Measurements from ENCODE around the gene HNRNPH1.
A peak's percentile ranks its signal among the peaks of the same experiment; 100 is the strongest.

HNRNPH1 gene

DNA sequence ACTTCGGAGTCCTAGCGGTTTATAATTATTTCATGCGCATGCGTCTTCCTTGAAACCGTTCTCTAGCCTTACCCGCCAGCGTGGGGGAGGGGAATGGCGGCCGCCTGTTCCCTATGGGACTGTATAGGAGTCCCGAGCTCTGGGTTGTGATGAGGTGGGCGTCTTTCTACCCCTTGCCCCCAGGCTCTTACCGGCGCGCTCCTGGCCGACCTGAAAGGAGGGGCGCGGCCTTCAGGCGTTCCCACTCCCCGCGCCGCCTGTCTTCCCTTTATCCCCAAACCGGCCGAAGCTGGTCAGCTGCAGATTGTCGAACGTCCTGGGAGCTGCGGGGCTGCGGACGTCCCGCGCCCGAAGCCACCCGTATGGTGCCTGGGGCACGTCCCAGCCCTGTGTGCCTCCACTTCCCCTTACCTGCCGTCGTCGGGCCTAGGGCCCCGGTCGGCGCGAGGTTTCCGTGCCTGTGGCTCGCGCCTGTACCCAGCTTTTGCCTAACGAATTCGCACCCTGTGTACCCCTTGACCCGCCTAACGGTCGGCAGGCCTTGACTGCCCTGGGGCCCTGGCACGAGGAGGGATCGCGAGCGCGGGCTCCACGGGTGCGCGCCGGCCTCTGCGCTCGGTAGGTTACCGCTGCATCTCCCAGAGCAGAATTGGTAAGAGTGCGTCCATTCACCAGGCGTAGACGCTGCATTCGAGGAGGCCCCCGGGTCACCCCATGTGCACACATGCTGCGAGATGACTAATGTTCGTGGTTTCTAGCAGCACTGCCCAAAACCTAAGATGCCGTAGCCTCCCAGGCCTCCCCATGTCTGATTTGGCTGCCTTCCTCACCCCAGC is 653 bp upstream of the HNRNPH1 start:
- DNase-seq (ENCODE audit: low read depth in 2 of 2) = peak; percentile 28 to 54

DNA sequence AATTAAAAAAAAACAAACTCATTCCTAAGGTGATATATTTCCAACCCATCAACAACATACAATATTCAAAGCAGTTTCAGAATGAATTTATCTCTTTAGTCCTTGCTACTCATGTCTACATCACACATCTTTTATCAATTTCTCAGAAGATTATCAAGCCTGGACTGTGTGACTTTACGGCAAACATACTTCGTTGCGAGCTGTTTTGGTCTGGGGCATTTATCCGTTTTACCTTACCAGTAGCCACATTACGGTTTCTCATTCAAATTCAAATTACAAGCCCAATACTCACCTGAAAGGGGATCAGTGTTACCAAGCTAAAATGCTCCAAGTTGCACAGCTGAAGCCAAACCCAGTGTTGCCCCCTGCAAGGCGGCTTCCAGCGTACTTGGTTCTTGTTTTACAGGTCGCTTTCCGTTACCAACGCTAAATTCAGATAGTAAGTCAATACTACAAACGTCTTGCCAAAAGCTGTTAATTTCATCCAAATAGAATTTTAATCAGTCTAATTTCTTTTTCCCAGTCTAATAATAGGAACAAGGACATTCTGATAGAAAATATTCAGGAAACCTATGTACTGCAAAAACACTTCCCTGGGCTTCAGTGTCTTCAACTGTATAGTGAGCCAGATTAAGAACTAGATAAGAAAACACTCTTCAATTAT is 1.8 kb downstream of the HNRNPH1 start:
- DNase-seq (ENCODE audit: low read depth in 2 of 2) = no peak

GRCh38 chr5:179620703-179621350 is 2.6 kb downstream of the HNRNPH1 start:
- DNase-seq (ENCODE audit: low read depth in 2 of 2) = no peak

DNA sequence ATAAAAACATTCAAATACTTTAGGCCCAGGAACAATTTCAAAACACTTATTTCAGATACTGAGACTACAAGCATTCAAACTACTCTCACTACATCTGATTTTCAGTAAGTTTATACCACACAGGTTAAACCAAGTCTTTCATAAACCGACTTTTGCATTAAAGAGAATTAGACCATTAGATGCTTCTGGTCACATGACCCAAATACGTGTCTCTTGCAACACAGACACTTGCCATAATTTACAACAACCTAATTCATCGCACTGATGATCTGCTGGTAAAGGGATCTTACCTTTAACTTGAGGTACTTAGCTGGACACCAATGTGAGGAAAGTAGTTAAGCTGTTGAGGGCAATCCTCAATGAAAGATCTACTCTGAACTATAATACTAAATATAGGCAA is 3.2 kb downstream of the HNRNPH1 start:
- no peak for DNase-seq (ENCODE audit: low read depth in 2 of 2)

- DNase-seq (ENCODE audit: low read depth in 2 of 2) = no peak
Observed at GRCh38 chr5:179619776-179620175, 3.7 kb downstream of the HNRNPH1 start.

- no peak for DNase-seq (ENCODE audit: low read depth in 2 of 2)
Observed at GRCh38 chr5:179618923-179619554, 4.4 kb downstream of the HNRNPH1 start.

DNA sequence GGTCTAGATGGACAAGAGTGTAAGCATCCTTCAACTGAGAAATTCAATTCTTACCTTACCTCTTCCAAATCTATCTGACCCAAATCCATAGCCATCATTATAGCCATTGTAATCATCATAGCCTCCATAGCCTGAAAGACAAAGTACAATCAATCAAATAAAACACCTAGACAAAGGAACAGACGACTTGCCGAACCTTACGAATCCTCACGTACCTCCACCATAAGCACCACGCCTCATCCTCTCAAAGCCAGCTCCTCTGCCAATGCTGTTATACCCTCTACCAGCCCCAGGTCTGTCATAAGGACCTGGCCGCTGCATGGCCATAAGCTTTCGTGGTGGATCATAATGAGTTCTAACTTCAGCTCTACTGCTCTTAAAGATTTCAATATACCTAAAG is 5.5 kb downstream of the HNRNPH1 start:
- no peak for DNase-seq (ENCODE audit: low read depth in 2 of 2)

DNA sequence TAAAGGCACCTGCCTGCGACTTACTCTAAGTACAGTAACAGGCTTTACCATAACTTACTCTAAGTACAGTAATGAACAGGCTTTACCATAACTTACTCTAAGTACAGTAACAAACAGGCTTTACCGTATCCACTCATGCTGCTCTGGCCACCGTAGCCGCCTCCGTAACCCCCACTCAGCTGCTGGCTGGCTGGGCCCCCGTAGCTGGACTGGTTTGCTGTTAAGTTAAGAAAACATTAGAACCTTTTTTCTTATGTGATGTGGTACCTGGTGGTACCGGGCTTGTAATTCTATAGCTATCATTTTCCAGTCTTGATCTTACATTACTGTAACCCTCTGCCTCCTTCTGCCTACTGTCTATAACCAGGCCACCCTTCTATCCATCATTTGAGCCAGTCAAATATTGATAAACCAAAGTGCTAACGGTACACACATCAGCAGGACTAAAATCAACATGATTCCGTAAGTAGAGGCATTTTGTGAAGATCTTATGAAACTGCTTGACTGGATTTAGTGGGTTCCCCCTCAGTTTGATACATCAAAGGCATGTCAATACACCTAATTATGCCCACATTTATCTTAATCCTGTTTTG is 7.4 kb downstream of the HNRNPH1 start:
- no peak for DNase-seq (ENCODE audit: low read depth in 2 of 2)

- DNase-seq (ENCODE audit: low read depth in 2 of 2) = no peak
Observed at GRCh38 chr5:179615203-179615602, 8.3 kb downstream of the HNRNPH1 start.

GRCh38 chr5:179614745-179615144 is 8.7 kb downstream of the HNRNPH1 start:
- DNase-seq (ENCODE audit: low read depth in 2 of 2) = no peak

- no peak for DNase-seq (ENCODE audit: low read depth in 2 of 2)
Observed at GRCh38 chr5:179613460-179614071, 9.9 kb downstream of the HNRNPH1 start.

DNA sequence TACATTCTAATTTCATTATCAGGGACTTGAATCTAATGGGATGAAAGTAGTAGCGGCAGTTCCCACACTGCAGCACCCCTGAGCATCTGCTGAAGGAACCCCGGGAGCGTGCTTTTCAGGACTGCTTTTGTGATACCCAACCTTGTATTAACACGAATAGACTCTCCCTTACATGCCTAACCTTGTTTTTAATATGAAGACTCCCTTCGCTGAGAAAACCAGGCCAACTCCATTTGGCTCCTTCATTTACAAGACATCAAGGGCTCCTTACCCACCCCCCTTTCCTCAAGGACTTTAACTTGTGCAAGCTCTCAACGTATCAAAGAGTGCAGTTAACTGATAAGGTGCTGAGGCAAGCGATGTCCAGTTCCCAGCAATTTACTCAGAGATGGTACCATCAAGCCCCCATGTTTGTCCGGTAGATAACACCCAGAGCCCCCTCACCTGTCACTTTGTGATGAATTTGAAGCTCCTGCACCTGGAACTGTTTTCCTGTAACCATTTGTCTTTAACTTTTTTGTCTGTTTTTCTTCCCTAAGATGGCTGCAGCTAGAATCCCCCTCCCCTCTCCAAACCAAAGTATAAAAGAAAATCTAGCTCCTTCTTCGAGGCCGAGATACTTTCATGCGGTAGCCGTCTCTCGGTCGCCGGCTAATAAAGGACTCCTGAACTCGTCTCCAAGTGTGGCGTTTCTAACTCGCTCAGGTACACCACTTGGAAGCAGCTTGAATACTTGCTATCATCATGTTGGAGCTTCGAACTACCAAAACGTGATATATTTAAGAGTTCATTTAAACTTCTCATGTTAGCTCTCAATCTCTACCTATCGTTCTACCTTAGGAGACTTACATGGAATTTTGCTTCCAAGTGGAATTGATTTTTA is 10.7 kb downstream of the HNRNPH1 start:
- no peak for DNase-seq (ENCODE audit: low read depth in 2 of 2)

GRCh38 chr5:179610903-179611265 is 12.6 kb downstream of the HNRNPH1 start:
- no peak for DNase-seq (ENCODE audit: low read depth in 2 of 2)

DNA sequence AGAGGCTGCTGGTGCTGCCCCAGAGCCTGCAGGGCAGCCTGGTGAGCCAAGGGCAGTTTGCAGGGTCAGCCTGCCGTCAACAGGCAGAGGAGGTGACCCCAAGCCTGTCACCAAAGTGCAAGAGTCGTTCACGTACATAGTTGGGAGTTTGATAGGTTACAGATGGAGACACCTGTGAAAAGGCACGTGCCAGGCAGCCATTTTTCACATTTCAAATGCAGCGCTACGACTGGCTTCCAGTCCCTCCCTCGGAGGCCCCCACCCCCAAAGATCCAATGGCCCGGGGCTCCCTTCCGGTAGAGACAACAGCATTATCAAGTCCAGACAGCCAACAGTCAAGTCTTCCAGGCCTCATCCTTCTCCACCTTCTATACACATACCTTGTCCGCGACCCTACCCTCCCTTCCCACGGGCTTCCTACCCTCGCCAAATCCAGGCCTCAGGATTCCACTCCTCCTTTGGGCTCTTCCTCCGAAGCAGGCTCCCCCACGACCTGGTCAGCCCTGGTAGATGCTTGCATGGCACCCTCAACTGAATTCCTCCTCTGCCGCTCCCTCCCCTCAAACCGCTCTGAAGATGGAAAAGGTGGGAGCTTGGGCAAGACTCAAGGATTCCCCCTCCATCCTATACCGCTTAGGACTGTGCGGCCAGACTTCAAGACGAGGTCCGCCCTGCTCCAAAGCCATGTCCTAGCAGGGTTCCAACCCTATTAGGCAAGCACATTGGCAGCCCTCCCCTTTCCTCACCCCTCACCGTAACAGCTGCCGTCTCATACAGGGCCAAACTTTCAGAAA is 13.2 kb downstream of the HNRNPH1 start:
- DNase-seq (ENCODE audit: low read depth in 2 of 2) = no peak

GRCh38 chr5:179609834-179610108 is 13.7 kb downstream of the HNRNPH1 start:
- no peak for DNase-seq (ENCODE audit: low read depth in 2 of 2)

GRCh38 chr5:179608131-179608581 is 15.3 kb downstream of the HNRNPH1 start:
- no peak for DNase-seq (ENCODE audit: low read depth in 2 of 2)

GRCh38 chr5:179607160-179607931 is 16.1 kb downstream of the HNRNPH1 start:
- no peak for DNase-seq (ENCODE audit: low read depth in 2 of 2)

- DNase-seq (ENCODE audit: low read depth in 2 of 2) = no peak
Observed at GRCh38 chr5:179606910-179607159, 16.6 kb downstream of the HNRNPH1 start.

Data from stimulated activated CD4-positive, alpha-beta T cell treated with anti-CD3 and anti-CD28 coated beads, Interleukin-12 subunit alpha, Interleukin-12 subunit beta, amount 100 ng/mL, for 24 hours (primary cell).